Measurements from ENCODE around the gene ANAPC2.

ANAPC2 gene

DNA sequence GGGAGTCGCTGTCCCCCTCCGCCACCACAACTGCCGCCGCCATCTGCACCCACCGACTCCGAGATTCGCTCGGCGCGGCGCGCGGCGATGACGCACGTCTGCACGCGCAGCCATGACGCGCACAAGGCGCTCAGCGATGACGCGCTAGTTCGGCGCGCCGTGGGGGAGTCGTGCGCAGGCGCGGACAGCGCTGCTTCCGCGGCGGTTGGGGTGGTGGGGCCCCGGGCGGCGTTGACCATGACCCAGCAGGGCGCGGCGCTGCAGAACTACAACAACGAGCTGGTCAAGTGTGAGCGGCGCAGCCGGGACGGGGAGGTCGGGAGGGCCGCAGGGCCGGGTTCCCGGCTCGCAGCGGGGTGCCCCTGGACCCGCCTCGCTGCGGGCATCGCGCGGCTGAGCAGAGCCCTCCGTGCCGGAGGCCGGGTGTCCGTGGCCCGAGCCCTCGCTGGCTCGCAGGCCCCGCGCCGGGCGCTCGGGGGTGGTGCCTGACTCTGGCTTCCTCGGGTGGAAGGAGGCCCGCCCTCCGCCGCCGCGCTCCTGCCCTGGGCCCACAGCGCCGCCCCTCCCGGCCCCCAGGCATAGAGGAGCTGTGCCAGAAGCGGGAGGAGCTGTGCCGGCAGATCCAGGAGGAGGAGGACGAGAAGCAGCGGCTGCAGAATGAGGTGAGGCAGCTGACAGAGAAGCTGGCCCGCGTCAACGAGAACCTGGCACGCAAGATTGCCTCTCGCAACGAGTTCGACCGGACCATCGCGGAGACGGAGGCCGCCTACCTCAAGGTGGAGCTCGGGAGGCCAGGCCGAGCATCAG lies at the start of gene ANAPC2, which contains the start of gene SSNA1:
Gene ANAPC2, minus strand, starts transcription at position 71 of the 807 bp plus-strand sequence. Its CDS starts 28 bp downstream, at position 43.
Gene SSNA1, plus strand, starts transcription at position 187 of the 807 bp plus-strand sequence. Its CDS starts 51 bp downstream, at position 238.
- peak; percentile 88 for DNase-seq

- DNase-seq = no peak
These were observed 48.6 kb upstream of the ANAPC2 start for GRCh38 chr9:137236936-137237421.

DNA sequence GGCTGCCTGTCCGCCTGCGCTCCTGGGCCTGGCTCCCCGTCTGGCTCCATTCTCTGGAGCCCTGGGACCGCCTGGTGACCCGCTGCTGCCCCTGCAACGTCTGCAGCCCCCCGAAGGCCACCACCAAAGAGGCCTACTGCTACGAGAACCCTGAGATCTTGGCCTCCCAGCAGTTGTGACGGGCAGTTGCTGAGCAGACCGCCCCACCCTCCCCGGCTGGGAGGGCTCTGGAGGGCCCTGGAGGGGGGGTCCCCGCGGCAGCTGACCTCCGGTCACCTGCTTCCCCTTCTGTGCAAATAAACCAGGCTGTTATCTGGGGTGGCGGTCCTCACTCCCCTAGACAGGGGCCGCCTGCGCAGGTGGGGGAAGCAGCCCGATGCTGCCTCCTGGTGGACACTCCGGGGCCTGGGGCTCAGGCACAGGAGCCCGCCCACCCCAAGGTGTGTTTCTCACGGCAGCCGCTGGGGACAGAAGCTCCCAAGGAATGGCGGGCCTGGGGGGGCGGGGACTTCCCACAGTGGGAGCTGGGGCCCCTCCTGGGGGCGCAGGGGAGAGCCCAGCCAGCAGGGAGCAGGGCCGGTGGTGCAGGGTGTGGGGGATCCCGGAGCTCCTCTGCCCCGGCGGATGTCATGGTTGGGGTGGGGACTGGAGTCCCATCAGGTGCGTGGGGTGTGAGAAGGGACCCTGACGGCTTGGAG lies 48.0 kb upstream of the ANAPC2 start:
- DNase-seq = peak; percentile 77

DNA sequence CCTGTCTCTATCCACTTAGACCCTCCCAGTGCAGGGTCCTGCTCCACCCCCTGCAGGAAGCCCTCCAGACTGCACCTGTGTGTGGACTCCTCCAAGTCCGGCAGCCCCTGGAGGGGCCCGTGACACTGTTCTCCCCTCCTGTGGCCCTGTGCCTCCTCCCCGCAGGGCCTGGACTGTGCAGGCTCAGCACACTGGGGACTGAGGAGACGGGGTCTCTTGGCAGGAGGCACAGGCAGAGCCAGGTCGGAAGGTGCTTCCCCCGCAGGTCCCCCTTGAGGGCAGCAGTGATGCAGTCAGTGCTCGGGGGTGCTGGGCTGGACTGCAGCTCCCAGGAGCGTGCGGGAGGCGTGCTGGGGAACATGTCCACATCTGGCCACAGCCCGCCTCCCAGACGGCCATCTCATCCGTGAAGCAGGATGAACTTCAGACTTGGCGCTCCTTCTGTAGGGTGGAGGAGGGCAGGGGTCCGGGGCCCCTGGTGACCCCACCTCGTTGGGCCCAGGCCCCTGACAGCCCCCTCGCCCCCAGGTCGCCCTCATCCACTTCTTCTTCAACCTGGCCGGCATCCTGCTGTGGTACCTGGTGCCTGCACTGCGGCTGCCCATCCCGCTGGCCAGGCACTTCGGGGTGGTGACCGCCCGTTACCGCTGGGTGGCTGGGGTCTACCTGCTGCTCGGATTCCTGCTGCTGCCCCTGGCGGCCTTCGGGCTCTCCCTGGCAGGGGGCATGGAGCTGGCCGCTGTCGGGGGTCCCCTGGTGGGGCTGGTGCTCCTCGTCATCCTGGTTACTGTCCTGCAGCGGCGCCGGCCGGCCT lies 47.3 kb upstream of the ANAPC2 start:
- DNase-seq = no peak

GRCh38 chr9:137234758-137235423 lies 46.5 kb upstream of the ANAPC2 start:
- DNase-seq = no peak

- no peak for DNase-seq
These were observed 45.8 kb upstream of the ANAPC2 start for GRCh38 chr9:137234055-137234697.

DNA sequence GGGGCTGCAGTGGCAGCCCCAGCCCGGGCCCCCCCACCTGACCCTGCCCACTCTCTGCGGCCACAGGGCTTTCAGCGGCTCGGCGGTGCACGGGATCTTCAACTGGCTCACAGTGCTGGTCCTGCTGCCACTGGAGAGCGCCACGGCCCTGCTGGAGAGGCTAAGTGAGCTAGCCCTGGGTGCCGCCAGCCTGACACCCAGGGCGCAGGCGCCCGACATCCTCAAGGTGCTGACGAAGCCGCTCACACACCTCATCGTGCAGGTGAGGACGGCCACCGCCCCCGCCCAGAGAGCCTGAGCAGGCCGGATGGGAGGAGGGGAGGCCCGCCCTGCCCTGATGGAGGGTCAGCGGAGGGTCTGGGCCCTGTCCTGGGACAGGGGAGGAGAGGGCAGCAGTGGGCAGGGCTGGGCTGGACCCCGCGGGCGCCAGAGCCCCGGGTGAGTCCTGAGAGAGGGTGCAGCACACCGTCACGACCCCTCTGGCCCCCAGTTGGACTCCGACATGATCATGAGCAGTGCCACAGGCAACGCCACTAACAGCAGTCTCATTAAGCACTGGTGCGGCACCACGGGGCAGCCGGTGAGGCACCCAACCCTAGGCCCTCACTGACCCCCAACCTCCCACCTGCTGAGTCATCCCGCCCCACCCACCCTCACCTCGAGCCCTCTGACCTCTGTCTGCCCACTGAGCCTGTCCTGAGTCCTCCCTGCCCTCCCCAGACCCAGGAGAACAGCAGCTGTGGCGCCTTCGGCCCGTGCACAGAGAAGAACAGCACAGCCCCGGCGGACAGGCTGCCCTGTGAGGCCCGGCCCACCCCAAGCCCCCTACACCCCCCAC lies 45.0 kb upstream of the ANAPC2 start:
- no peak for DNase-seq

DNA sequence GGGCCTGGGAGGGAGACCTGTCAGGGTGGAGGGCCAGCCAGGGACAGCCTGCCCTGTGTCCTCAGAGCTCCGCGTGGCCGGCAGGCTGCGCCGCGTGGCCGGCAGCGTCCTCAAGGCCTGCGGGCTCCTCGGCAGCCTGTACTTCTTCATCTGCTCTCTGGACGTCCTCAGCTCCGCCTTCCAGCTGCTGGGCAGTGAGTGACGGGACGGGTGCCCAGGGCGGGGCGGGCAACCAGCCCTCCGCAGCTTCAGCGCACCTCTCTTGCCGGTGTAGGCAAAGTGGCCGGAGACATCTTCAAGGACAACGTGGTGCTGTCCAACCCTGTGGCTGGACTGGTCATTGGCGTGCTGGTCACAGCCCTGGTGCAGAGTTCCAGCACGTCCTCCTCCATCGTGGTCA lies 44.1 kb upstream of the ANAPC2 start:
- no peak for DNase-seq

- no peak for DNase-seq
These were observed 43.7 kb upstream of the ANAPC2 start for GRCh38 chr9:137232101-137232500.

- DNase-seq = no peak
These were observed 43.1 kb upstream of the ANAPC2 start for GRCh38 chr9:137231372-137232039.

DNA sequence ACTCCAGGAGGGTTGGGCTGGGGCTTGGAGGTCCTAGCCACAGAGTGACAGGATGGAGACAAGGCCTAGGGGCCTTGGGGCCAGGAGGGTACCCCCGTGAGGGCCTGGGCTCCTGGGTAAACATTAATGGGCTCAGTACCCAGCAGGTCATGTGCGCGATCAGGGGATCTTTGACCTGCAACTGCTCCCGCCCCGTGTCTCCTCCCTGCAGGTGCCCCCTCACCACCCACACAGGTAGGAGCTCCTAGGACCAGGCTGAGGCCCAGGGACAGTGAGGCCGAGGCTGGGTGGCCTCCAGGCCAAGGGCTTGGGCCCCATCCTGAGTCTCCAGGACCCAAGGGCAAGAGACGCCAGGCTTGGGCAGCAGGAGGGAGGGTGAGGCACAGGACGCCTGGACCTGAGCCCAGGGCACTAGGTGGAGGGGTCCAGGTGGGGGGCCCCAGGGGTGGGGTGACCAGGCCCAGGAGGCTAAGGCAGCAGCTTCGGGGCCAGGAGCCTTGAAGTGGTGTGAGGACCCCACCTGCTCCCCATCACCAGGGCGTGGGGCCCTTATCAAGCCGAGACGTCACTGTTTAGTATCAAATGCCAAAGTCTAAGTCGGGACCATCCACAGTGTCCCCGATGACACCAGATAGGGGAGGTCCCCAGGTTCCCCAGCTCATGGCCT lies 42.5 kb upstream of the ANAPC2 start, which contains the start of gene SLC34A3:
Gene SLC34A3, plus strand, starts transcription at position 197 of the 667 bp plus-strand sequence. CDS start 802 bp downstream, outside the sequence.
- no peak for DNase-seq

- DNase-seq = no peak
These were observed 41.7 kb upstream of the ANAPC2 start for GRCh38 chr9:137229903-137230704.

- DNase-seq = no peak
These were observed 40.9 kb upstream of the ANAPC2 start for GRCh38 chr9:137228968-137229896.

- no peak for DNase-seq
These were observed 40.2 kb upstream of the ANAPC2 start for GRCh38 chr9:137228506-137228967.

GRCh38 chr9:137227853-137228505 lies 39.6 kb upstream of the ANAPC2 start:
- no peak for DNase-seq

- DNase-seq = peak; percentile 42
These were observed 38.9 kb upstream of the ANAPC2 start, which contains the start of gene RNF224 for GRCh38 chr9:137227054-137227852. Gene RNF224 (plus strand): TSS chr9:137227502. CDS start chr9:137228336, 834 bp downstream.
